Forelimb muscle (tissue), 1 donor: Measurements from ENCODE around the gene ALPG. TPM values are rescaled to one million over a fixed set of nuclear protein-coding genes. Genes with fewer than 3 reads are reported as not detected.
"Not testable (repeated sequence)": the region's sequence is repeated elsewhere in the genome, so short reads cannot be mapped to it uniquely, and the experiment has no call there.

Experiments used
- DNase-seq: peaks from one replicate; pipeline ENCODE4 v3.0.0-alpha.2; 2013; ENCODE audit warnings: low read depth
- polyA plus RNA-seq: library from polyadenylated mRNA; unstranded; fragments of 120-200 nt; gene quantifications from one replicate; pipeline ENCODE4 v1.2.1, GENCODE V29; 2013; ENCODE audit not compliant: insufficient read length

Gene ALPG
- polyA plus RNA-seq, 1 donor, result not detected

GRCh38 chr2:232376713-232377112 lies 29.9 kb upstream of the ALPG start:
- DNase-seq, result no peak

GRCh38 chr2:232377319-232377718 lies 29.3 kb upstream of the ALPG start:
- no peak for DNase-seq

- DNase-seq, result no peak
Measured at GRCh38 chr2:232377841-232378734, 28.6 kb upstream of the ALPG start.

GRCh38 chr2:232378735-232379151 lies 27.9 kb upstream of the ALPG start, which contains the start of gene ALPP:
Gene ALPP (plus strand): TSS chr2:232378751. CDS start chr2:232378803, 52 bp downstream.
- not testable (repeated sequence) for DNase-seq

GRCh38 chr2:232379610-232380590 lies 26.7 kb upstream of the ALPG start:
- not testable (repeated sequence) for DNase-seq

- DNase-seq, result not testable (repeated sequence)
Measured at GRCh38 chr2:232381204-232382031, 25.2 kb upstream of the ALPG start.

- DNase-seq, result no peak
Measured at GRCh38 chr2:232382331-232383225, 24.1 kb upstream of the ALPG start.

- DNase-seq, result no peak
Measured at GRCh38 chr2:232384466-232384865, 22.2 kb upstream of the ALPG start.

GRCh38 chr2:232385058-232385457 lies 21.6 kb upstream of the ALPG start:
- DNase-seq, result not testable (repeated sequence)

GRCh38 chr2:232385660-232386489 lies 20.8 kb upstream of the ALPG start:
- no peak for DNase-seq

- DNase-seq, result no peak
Measured at GRCh38 chr2:232386490-232386739, 20.2 kb upstream of the ALPG start.

GRCh38 chr2:232386740-232387450 lies 19.7 kb upstream of the ALPG start:
- no peak for DNase-seq

GRCh38 chr2:232387451-232388171 lies 19.0 kb upstream of the ALPG start:
- DNase-seq, result no peak

- no peak for DNase-seq
Measured at GRCh38 chr2:232388324-232388891, 18.2 kb upstream of the ALPG start.

- no peak for DNase-seq
Measured at GRCh38 chr2:232389327-232389726, 17.3 kb upstream of the ALPG start.

- DNase-seq, result no peak
Measured at GRCh38 chr2:232390661-232391060, 16.0 kb upstream of the ALPG start.

GRCh38 chr2:232393556-232393955 lies 13.1 kb upstream of the ALPG start:
- DNase-seq, result no peak

- DNase-seq, result not testable (repeated sequence)
Measured at GRCh38 chr2:232394431-232394830, 12.2 kb upstream of the ALPG start.
